Colonic mucosa (tissue), 4 donors: ENCODE data around the gene PELO. TPM values are rescaled to one million over a fixed set of nuclear protein-coding genes. Genes with fewer than 3 reads are reported as not detected.
"Not testable (repeated sequence)": the region's sequence is repeated elsewhere in the genome, so short reads cannot be mapped to it uniquely, and the experiment has no call there.

Experiments
- DNase-seq: peaks from one replicate; pipeline ENCODE4 v3.0.0-alpha.2; 2020
- H3K27ac ChIP-seq: fragments of 200-600 bp; one replicate; pipeline ENCODE4 v1.8.0; 2021
- H3K27me3 ChIP-seq: fragments of 200-600 bp; one replicate; pipeline ENCODE4 v1.8.0; 2021
- H3K36me3 ChIP-seq: fragments of 200-600 bp; one replicate; pipeline ENCODE4 v1.8.0; 2021
- H3K4me1 ChIP-seq: fragments of 200-600 bp; one replicate; pipeline ENCODE4 v1.8.0; 2021; ENCODE audit warnings: mild to moderate bottlenecking
- H3K4me3 ChIP-seq: fragments of 200-600 bp; one replicate; pipeline ENCODE4 v1.8.0; 2021
- H3K9ac ChIP-seq, 2 donors: one replicate each; pipeline ENCODE4 v1.7.0; 2013; ENCODE audit warnings: control low read depth in 2 of 2, low read depth in 2 of 2, low read length in 2 of 2
- H3K9me3 ChIP-seq: fragments of 200-600 bp; one replicate; pipeline ENCODE4 v1.8.0; 2021
- CTCF ChIP-seq: fragments of 200-600 bp; IDR thresholded peaks from one replicate; pipeline ENCODE4 v1.8.0; 2022; ENCODE audit warnings: antibody characterized with exemption, mild to moderate bottlenecking
- intact Hi-C: fragments of 100-400 bp; cut with DNase I; formaldehyde crosslinking; loops from one replicate; pipeline ENCODE4 v1.14.1; 2022
- total RNA-seq, 2 donors: library from RNA; stranded (reverse); fragmentation: NEBNext Ultra II Directional in 1 of 2; extraction: Animal tissue kit (Norgen Biotek cat#: 25700) in 1 of 2; gene quantifications; one replicate each; pipeline ENCODE4 v1.2.1, GENCODE V29; 2021
- donor health status: healthy.
- donor health status: DM: no; HTN: no; CAD: no.
- donor health status: DM: no; HTN: no; CAD: no.

The PELO gene
- total RNA-seq, 2 donors from 2014 or later: 15.2 to 24.7 TPM

GRCh38 chr5:52743970-52744369 is 43.7 kb upstream of the PELO start:
- no peaks in the 10 kb centered on the region for H3K36me3 ChIP-seq
- H3K27ac ChIP-seq: no peak overlapping the region
- TF ChIP-seq CTCF: no peak
- no peaks in the 10 kb centered on the region for H3K4me1 ChIP-seq
- no peak for DNase-seq
- intact Hi-C loops: no loop called here
- H3K9ac ChIP-seq: no peak overlapping the region
- H3K27me3 ChIP-seq: no peaks in the 10 kb centered on the region
- no peak overlapping the region for H3K4me3 ChIP-seq
- no peaks in the 10 kb centered on the region for H3K9me3 ChIP-seq

- H3K27me3 ChIP-seq, H3K27ac ChIP-seq, H3K4me1 ChIP-seq, H3K9me3 ChIP-seq, DNase-seq, H3K36me3 ChIP-seq, H3K9ac ChIP-seq, intact Hi-C loops, H3K4me3 ChIP-seq: not testable (repeated sequence)
Observed at GRCh38 chr5:52744867-52745458, 42.8 kb upstream of the PELO start.

GRCh38 chr5:52746539-52746938 is 41.2 kb upstream of the PELO start:
- Histone ChIP-seq H3K27ac (no peak overlapping the region), H3K4me1 (no peaks in the 10 kb centered on the region), H3K4me3 (no peak overlapping the region), H3K9me3 (no peaks in the 10 kb centered on the region), H3K27me3 (no peaks in the 10 kb centered on the region), H3K36me3 (no peaks in the 10 kb centered on the region), H3K9ac (no peak overlapping the region)
- DNase-seq: no peak
- intact Hi-C loops: no loop called here
- no peak for TF ChIP-seq CTCF

GRCh38 chr5:52748590-52748989 is 39.1 kb upstream of the PELO start:
- Histone ChIP-seq H3K36me3 (no peaks in the 10 kb centered on the region), H3K27ac (no peak overlapping the region), H3K4me1 (no peaks in the 10 kb centered on the region), H3K9me3 (no peaks in the 10 kb centered on the region), H3K4me3 (no peak overlapping the region), H3K9ac (no peak overlapping the region), H3K27me3 (no peaks in the 10 kb centered on the region)
- TF ChIP-seq CTCF: no peak
- intact Hi-C loops: no loop called here
- DNase-seq: no peak

GRCh38 chr5:52749666-52750065 is 38.0 kb upstream of the PELO start:
- H3K9me3 ChIP-seq: no peaks in the 10 kb centered on the region
- H3K4me1 ChIP-seq: no peaks in the 10 kb centered on the region
- TF ChIP-seq CTCF: no peak
- H3K27ac ChIP-seq: no peak overlapping the region
- H3K9ac ChIP-seq: no peak overlapping the region
- intact Hi-C loops: no loop called here
- DNase-seq: no peak
- H3K36me3 ChIP-seq: no peaks in the 10 kb centered on the region
- H3K4me3 ChIP-seq: no peak overlapping the region
- no peaks in the 10 kb centered on the region for H3K27me3 ChIP-seq

- H3K27ac ChIP-seq: no peak overlapping the region
- H3K4me3 ChIP-seq: no peak overlapping the region
- no peaks in the 10 kb centered on the region for H3K36me3 ChIP-seq
- no peak for TF ChIP-seq CTCF
- no peaks in the 10 kb centered on the region for H3K4me1 ChIP-seq
- no peaks in the 10 kb centered on the region for H3K27me3 ChIP-seq
- no peak overlapping the region for H3K9ac ChIP-seq
- H3K9me3 ChIP-seq: no peaks in the 10 kb centered on the region
- DNase-seq: no peak
- intact Hi-C loops: no loop called here
Observed at GRCh38 chr5:52751137-52751536, 36.6 kb upstream of the PELO start.
